ENCODE measurements around the gene PPM1N. TPM values are rescaled to one million over a fixed set of nuclear protein-coding genes. Genes with fewer than 3 reads are reported as not detected.
A peak's percentile ranks its signal among the peaks of the same experiment; 100 is the strongest.

PPM1N gene
- total RNA-seq, 1 experiment from 2014 or later: 2.0 TPM

DNA sequence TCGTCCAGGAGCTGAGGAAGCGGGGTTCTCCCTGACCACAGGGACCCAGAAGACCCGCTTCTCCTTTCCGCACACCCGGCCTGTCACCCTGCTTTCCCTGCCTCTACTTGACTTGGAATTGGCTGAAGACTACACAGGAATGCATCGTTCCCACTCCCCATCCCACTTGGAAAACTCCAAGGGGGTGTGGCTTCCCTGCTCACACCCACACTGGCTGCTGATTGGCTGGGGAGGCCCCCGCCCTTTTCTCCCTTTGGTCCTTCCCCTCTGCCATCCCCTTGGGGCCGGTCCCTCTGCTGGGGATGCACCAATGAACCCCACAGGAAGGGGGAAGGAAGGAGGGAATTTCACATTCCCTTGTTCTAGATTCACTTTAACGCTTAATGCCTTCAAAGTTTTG lies 27.9 kb downstream of the PPM1N start:
- peak; percentile 61 for DNase-seq (ENCODE audit: extremely low read depth, low read depth)

DNA sequence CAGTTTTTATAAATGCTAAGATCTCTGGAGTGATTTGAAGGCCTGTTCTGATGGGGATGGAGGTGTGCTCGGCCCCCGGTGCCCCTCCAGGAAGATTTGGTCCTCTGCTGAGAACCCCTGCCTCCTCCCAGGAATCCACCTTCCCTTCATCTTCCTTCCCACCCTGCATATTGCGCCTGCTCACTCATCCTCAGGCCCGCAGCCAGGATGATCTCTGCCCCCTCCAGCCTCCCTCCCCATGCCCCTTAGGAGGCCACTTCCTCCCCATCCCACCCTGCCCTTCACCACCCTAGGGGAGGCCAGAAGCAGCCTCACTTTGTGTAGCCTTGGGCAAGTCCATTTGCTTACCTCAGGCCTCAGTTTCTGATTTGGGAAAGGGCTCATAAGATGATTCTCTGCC lies 28.7 kb downstream of the PPM1N start:
- no peak for DNase-seq (ENCODE audit: extremely low read depth, low read depth)

GRCh38 chr19:45527731-45528130 lies 29.5 kb downstream of the PPM1N start:
- no peak for DNase-seq (ENCODE audit: extremely low read depth, low read depth)

DNA sequence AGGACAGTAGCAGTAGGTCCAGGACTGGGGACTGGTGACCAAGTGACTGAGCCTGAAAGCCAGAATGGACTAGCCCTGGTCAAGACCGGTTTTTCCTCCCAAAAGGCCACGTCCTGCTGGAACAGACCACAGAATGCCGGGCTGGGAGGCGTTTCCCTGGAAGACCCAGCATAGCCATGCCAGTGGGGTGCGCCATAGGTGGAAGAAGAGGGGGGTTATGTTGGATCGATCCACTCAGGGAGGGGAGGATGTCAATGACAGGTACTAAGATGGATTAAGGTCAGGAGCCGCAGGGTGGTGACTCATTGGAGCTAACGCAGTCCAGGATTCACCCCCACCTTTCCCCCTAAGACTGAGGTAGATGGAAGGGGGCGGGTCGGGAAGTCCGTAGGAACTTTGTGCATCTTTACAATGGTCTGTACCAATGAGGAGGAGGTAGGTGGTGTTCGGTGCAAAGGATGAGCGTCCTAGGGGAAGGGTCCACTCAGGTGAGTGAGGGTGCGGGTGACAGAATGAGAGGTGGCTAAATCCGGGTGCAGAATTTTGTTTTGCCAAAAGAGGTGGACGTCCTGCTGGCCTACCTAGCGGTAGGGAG lies 30.0 kb downstream of the PPM1N start:
- no peak for DNase-seq (ENCODE audit: extremely low read depth, low read depth)

- DNase-seq (ENCODE audit: extremely low read depth, low read depth): no peak
Measured at GRCh38 chr19:45528744-45529419, 30.6 kb downstream of the PPM1N start.

DNA sequence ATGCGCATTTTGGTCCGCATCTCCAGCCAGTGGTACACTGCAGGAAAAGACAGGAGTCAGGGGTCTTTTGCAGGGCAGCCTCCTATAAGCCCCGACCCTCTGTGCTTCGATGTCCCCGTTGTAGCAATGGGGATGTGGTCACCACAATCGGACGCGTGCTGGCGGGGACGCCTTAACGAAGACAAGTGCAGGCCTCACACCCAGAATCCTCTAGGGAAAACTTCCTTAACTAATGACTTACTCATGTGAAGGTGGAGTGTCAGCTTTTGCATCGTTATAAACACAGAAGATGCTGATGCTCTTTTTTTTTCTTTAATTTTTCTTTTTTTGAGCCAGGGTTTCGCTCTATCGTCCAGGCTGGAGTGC lies 31.2 kb downstream of the PPM1N start:
- DNase-seq (ENCODE audit: extremely low read depth, low read depth): no peak

- DNase-seq (ENCODE audit: extremely low read depth, low read depth): no peak
Measured at GRCh38 chr19:45531349-45531748, 33.1 kb downstream of the PPM1N start.

DNA sequence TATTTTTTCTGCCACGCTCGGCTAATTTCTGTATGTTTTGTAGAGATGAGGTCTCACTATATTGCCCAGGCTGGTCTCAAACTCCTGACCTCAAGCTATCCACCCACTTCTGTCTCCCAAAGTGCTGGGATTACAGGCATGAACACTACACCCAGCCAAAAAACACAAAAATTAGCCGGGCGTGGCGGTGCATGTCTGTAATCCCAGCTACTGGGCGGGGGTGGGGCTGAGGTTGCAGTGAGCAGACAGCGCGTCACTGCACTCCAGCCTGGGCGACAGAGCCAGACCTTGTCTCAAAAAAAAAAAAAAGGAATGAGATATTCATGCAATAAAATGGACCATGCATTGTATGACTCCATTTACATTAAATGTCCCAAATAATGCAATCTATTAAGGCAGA lies 41.2 kb downstream of the PPM1N start:
- no peak for DNase-seq (ENCODE audit: extremely low read depth, low read depth)

DNA sequence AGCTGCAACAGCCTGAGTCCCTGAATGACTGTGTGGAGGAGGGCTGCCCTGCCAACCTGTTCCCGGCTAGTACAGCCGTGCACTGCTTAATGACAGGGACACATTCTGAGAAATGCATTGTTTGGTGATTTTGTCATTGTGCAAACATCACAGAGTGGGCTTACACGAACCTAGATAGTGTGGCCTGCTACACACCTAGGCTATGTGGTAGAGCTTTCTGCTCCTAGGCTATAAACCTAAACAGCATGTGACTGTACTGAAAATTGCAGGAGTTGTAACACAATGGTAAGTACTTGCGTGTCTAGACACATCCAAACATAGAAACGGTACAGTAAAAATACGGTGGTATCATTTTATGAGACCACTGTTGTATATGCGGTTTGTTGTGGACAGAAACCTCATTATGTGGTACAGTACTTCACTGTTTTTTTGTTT lies 44.0 kb downstream of the PPM1N start:
- DNase-seq (ENCODE audit: extremely low read depth, low read depth): no peak

- DNase-seq (ENCODE audit: extremely low read depth, low read depth): no peak
Measured at GRCh38 chr19:45547211-45547770, 49.0 kb downstream of the PPM1N start.

- peak; percentile 52 for DNase-seq (ENCODE audit: extremely low read depth, low read depth)
Measured at GRCh38 chr19:45547965-45548609, 49.8 kb downstream of the PPM1N start.

Other genes starting within 250 kb of the PPM1N start
- 22.4 and 28.1 TPM in 2 replicates for gene MARK4, start 247.2 kb upstream of the PPM1N start, total RNA-seq (2014; rRNA removed; shearing (Covaris generic))
- gene CKM, start 175.6 kb upstream of the PPM1N start, total RNA-seq (2014; rRNA removed; shearing (Covaris generic)): 0.14 TPM in 1 of 2 replicates, not detected in the other
- gene KLC3, start 157.7 kb upstream of the PPM1N start, total RNA-seq (2014; rRNA removed; shearing (Covaris generic)): 0.87 and 1.0 TPM in 2 replicates
- gene ERCC2, start 127.9 kb upstream of the PPM1N start, total RNA-seq (2014; rRNA removed; shearing (Covaris generic)): 11.2 and 12.3 TPM in 2 replicates
- 2.9 and 5.2 TPM in 2 replicates for gene PPP1R13L, start 93.4 kb upstream of the PPM1N start, total RNA-seq (2014; rRNA removed; shearing (Covaris generic))
- 11.3 and 12.7 TPM in 2 replicates for gene POLR1G, start 91.8 kb upstream of the PPM1N start, total RNA-seq (2014; rRNA removed; shearing (Covaris generic))
- 81.5 and 102 TPM in 2 replicates for gene ERCC1, start 74.5 kb upstream of the PPM1N start, total RNA-seq (2014; rRNA removed; shearing (Covaris generic))
- gene FOSB, start 30.4 kb upstream of the PPM1N start, total RNA-seq (2014; rRNA removed; shearing (Covaris generic)): 1.7 and 1.9 TPM in 2 replicates
- 0.79 and 1.6 TPM in 2 replicates for gene RTN2, start 1.4 kb upstream of the PPM1N start, total RNA-seq (2014; rRNA removed; shearing (Covaris generic))
- gene VASP, start 9.0 kb downstream of the PPM1N start, total RNA-seq (2014; rRNA removed; shearing (Covaris generic)): 45.4 and 50.3 TPM in 2 replicates
- gene OPA3, start 86.4 kb downstream of the PPM1N start, total RNA-seq (2014; rRNA removed; shearing (Covaris generic)): 6.0 and 6.3 TPM in 2 replicates
- gene GPR4, start 103.8 kb downstream of the PPM1N start, total RNA-seq (2014; rRNA removed; shearing (Covaris generic)): 0.09 and 0.57 TPM in 2 replicates
- gene EML2, start 141.0 kb downstream of the PPM1N start, total RNA-seq (2014; rRNA removed; shearing (Covaris generic)): 19.1 and 21.4 TPM in 2 replicates
- 0.69 and 1.1 TPM in 2 replicates for gene GIPR, start 169.8 kb downstream of the PPM1N start, total RNA-seq (2014; rRNA removed; shearing (Covaris generic))
- gene SNRPD2, start 193.5 kb downstream of the PPM1N start, total RNA-seq (2014; rRNA removed; shearing (Covaris generic)): 213 and 246 TPM in 2 replicates
- 6.3 and 6.6 TPM in 2 replicates for gene QPCTL, start 194.2 kb downstream of the PPM1N start, total RNA-seq (2014; rRNA removed; shearing (Covaris generic))
- 9.8 and 11.5 TPM in 2 replicates for gene FBXO46, start 232.5 kb downstream of the PPM1N start, total RNA-seq (2014; rRNA removed; shearing (Covaris generic))
- not detected in 2 replicates for gene MEIOSIN, start 235.0 kb downstream of the PPM1N start, total RNA-seq (2014; rRNA removed; shearing (Covaris generic))